ENCODE measurements around the gene SDC3.

GRCh38 chr1:30914931-30915330 lies 6.4 kb upstream of the SDC3 start:
- TF ChIP-seq CTCF (conservative IDR thresholded peaks at IDR 0.05): no peak
- no peak for TF ChIP-seq EZH2 (IDR thresholded peaks at IDR 0.05; ENCODE audit: low read depth)

Data from PC-9 (cell line).